Vagina (tissue), 2 donors: Measurements from ENCODE around the gene ACAT1.

Experiments used
- POLR2AphosphoS5 ChIP-seq, 2 donors: sonication (generic); formaldehyde crosslinking; IDR thresholded peaks; one replicate each; pipeline ENCODE4 v1.9.0; 2017; ENCODE audit warnings: antibody characterized with exemption in 2 of 2, mild to moderate bottlenecking in 2 of 2, low read depth in 1 of 2; ENCODE audit not compliant: insufficient read depth in 1 of 2
- TF ChIP-seq, protein P1 (sequence below), 3 experiments: fragments of 450-650 bp in 2 of 3; fragments of 200-600 bp in 1 of 3; sonication (generic) in 1 of 3; IDR thresholded peaks; one replicate each; pipeline ENCODE4 v1.5.1; 2017 to 2019; ENCODE audit warnings: antibody characterized with exemption in 3 of 3, mild to moderate bottlenecking in 2 of 3, moderate library complexity in 2 of 3

GRCh38 chr11:108167624-108168023, 46.3 kb downstream of the ACAT1 start:
- TF ChIP-seq, protein P1, sequence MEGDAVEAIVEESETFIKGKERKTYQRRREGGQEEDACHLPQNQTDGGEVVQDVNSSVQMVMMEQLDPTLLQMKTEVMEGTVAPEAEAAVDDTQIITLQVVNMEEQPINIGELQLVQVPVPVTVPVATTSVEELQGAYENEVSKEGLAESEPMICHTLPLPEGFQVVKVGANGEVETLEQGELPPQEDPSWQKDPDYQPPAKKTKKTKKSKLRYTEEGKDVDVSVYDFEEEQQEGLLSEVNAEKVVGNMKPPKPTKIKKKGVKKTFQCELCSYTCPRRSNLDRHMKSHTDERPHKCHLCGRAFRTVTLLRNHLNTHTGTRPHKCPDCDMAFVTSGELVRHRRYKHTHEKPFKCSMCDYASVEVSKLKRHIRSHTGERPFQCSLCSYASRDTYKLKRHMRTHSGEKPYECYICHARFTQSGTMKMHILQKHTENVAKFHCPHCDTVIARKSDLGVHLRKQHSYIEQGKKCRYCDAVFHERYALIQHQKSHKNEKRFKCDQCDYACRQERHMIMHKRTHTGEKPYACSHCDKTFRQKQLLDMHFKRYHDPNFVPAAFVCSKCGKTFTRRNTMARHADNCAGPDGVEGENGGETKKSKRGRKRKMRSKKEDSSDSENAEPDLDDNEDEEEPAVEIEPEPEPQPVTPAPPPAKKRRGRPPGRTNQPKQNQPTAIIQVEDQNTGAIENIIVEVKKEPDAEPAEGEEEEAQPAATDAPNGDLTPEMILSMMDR (IDR thresholded peaks at IDR 0.05): no peak
- no peak for TF ChIP-seq POLR2AphosphoS5 (IDR thresholded peaks at IDR 0.05; ENCODE audit: insufficient read depth in 1 of 2, low read depth in 1 of 2)
